ENCODE results near the gene RITA1.

The RITA1 gene

DNA sequence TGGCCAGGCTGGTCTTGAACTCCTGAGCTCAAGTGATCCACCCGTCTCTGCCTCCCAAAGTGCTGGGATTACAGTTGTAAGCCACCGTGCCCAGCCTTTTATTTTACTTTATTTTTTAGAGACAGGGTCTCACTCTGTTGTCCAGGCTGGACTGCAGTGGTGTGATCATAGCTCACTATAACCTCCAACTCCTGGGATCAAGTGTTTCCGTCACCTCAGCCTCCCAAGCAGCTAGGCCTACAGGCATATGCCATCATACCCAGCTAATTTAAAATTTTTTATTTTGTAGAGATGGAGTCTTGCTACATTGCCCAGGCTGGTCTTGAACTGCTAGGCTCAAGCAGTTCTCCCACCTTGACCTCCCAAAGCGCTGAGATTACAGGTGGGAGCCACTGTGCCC, 39.4 kb downstream of the RITA1 start:
- Histone ChIP-seq H3K4me1 (ENCODE audit: insufficient read depth, poor library complexity, severe bottlenecking) (peaks cover 17% of the 10 kb centered on the region), H3K4me3 (ENCODE audit: severe bottlenecking) (no peak overlapping the region), H3K27me3 (ENCODE audit: insufficient read depth, poor library complexity, severe bottlenecking) (no peaks in the 10 kb centered on the region), H3K9me3 (ENCODE audit: severe bottlenecking) (no peaks in the 10 kb centered on the region), H3K27ac (ENCODE audit: poor library complexity, severe bottlenecking) (no peak overlapping the region), H3K36me3 (ENCODE audit: low read depth) (peaks cover 41% of the 10 kb centered on the region)
- DNase-seq (ENCODE audit: low spot score), result no peak
- no peak for ATAC-seq (ENCODE audit: low read depth)
- TF ChIP-seq, protein P1, sequence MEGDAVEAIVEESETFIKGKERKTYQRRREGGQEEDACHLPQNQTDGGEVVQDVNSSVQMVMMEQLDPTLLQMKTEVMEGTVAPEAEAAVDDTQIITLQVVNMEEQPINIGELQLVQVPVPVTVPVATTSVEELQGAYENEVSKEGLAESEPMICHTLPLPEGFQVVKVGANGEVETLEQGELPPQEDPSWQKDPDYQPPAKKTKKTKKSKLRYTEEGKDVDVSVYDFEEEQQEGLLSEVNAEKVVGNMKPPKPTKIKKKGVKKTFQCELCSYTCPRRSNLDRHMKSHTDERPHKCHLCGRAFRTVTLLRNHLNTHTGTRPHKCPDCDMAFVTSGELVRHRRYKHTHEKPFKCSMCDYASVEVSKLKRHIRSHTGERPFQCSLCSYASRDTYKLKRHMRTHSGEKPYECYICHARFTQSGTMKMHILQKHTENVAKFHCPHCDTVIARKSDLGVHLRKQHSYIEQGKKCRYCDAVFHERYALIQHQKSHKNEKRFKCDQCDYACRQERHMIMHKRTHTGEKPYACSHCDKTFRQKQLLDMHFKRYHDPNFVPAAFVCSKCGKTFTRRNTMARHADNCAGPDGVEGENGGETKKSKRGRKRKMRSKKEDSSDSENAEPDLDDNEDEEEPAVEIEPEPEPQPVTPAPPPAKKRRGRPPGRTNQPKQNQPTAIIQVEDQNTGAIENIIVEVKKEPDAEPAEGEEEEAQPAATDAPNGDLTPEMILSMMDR (IDR thresholded peaks at IDR 0.05; ENCODE audit: poor library complexity, severe bottlenecking), result no peak

DNA sequence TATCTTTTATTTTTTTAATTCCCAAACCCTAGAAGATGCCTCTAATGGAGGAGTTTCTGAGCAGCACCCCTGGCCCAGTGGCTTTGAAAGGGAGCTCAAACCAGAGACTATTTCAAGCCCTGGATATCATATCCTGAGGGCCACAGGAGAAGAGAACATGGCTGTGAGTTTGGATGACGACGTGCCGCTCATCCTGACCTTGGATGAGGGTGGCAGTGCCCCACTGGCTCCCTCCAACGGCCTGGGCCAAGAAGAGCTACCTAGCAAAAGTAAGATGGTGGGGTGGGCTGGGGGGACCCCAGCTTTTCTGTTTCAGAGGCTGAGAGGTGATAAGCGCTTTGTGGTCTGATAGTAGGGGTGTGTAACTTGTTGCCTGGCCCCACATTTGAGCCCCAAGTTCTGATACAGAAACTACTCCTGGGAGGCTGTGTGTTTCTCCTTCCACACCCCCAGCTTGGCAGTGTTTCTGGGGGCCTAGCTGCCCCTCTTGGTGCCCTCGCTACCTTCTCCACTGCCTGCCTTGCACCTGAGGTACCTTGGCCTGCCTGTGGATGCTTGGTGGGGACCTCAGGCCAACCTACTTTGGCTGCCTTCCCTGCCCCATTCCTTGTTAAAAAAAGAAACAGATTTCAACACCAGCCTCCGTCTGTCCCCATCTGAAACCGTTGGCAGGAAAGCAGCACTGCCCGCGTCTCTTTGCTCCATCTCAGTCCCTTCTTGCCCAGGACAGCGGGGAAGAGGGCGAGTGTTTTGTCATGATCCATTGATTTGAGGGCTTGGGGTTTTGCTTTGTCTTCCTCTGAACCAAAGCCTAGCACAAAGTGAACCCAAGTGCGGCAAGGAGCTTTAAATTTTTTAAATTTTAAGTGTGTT, 41.4 kb downstream of the RITA1 start:
- no peaks in the 10 kb centered on the region for H3K9me3 ChIP-seq (ENCODE audit: severe bottlenecking)
- TF ChIP-seq, protein P1 (IDR thresholded peaks at IDR 0.05; ENCODE audit: poor library complexity, severe bottlenecking), result no peak
- no peaks in the 10 kb centered on the region for H3K27me3 ChIP-seq (ENCODE audit: insufficient read depth, poor library complexity, severe bottlenecking)
- peak overlapping the region; percentile 8 for H3K27ac ChIP-seq (ENCODE audit: poor library complexity, severe bottlenecking)
- ATAC-seq (ENCODE audit: low read depth) (no peak), DNase-seq (ENCODE audit: low spot score) (no peak)
- peaks cover 25% of the 10 kb centered on the region for H3K4me1 ChIP-seq (ENCODE audit: insufficient read depth, poor library complexity, severe bottlenecking)
- H3K36me3 ChIP-seq (ENCODE audit: low read depth), result peaks cover 57% of the 10 kb centered on the region
- no peak overlapping the region for H3K4me3 ChIP-seq (ENCODE audit: severe bottlenecking)

DNA sequence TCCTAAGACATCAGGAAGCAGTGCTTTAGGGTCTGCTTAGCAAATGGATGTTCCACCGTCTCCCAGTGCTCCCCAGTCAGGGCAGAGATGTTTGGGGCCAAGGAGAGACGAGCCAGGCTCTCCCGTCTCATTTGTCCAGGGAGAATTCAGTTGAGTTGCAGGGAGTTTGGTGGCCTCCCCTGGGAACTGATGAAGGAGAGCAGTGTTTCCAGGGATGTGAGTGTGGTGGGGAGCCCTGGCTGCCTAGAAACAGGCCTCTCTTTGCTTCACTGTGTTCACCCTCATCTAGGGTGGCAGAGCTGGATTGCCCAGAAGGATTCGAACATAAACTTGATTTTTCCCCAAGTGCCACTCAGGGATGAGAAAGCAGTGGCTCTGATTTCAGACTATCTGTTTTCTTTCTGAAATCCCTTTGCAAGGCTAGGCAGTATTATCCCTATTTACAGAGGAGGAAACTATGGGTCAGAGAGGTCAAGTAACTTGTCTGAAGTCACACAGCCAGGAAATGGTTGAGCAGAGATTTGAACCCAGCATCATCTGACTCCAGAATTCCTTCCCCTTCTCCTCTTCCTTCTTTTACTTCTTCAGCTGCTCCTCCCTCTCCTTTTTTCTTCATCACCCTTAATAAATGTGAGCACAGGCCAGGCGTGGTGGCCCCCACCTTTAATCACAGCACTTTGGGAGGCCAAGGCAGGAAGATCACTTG, 42.3 kb downstream of the RITA1 start:
- peaks cover 22% of the 10 kb centered on the region for H3K4me1 ChIP-seq (ENCODE audit: insufficient read depth, poor library complexity, severe bottlenecking)
- no peak for DNase-seq (ENCODE audit: low spot score)

DNA sequence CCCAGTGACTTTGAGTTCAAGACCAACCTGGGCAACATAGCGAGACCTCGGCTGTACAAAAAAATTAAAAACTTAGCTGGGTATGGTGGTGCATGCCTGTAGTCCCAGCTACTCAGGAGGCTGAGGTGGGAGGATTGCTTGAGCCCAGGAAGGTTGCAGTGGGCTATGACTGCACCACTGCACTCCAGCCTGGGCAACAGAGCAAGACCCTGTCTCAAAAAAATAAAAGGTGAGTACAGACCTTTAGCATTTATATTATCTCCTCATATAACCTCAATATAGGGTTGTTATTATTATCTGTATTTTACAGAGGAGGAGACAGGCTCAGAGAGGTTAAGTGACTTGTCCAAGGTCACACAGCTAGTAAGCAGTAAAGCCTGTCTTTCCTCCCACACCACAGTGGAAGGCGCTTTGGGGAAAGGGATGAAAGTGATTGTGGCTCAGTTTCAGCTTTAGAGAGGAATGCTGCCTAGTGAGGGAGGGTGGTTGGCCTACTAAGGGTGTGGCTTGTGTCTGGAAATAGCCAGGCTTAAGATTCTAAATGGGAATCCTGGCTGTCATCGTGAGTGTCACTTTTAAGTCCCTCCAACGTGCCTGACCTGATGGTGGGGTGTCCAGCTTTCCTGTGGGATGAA, 43.0 kb downstream of the RITA1 start:
- Histone ChIP-seq H3K27me3 (ENCODE audit: insufficient read depth, poor library complexity, severe bottlenecking) (no peaks in the 10 kb centered on the region), H3K27ac (ENCODE audit: poor library complexity, severe bottlenecking) (peak overlapping the region; percentile 77), H3K4me3 (ENCODE audit: severe bottlenecking) (no peak overlapping the region), H3K4me1 (ENCODE audit: insufficient read depth, poor library complexity, severe bottlenecking) (peaks cover 17% of the 10 kb centered on the region), H3K9me3 (ENCODE audit: severe bottlenecking) (no peaks in the 10 kb centered on the region), H3K36me3 (ENCODE audit: low read depth) (peaks cover 72% of the 10 kb centered on the region)
- no peak for DNase-seq (ENCODE audit: low spot score)
- TF ChIP-seq, protein P1 (IDR thresholded peaks at IDR 0.05; ENCODE audit: poor library complexity, severe bottlenecking), result no peak
- ATAC-seq (ENCODE audit: low read depth), result no peak

More for the DNA sequence above, 42.3 kb downstream of the RITA1 start:
- Histone ChIP-seq H3K27ac (ENCODE audit: poor library complexity, severe bottlenecking) (peak overlapping the region; percentile 77), H3K9me3 (ENCODE audit: severe bottlenecking) (no peaks in the 10 kb centered on the region), H3K27me3 (ENCODE audit: insufficient read depth, poor library complexity, severe bottlenecking) (no peaks in the 10 kb centered on the region), H3K36me3 (ENCODE audit: low read depth) (peaks cover 66% of the 10 kb centered on the region), H3K4me3 (ENCODE audit: severe bottlenecking) (no peak overlapping the region)
- no peak for ATAC-seq (ENCODE audit: low read depth)
- TF ChIP-seq, protein P1 (IDR thresholded peaks at IDR 0.05; ENCODE audit: poor library complexity, severe bottlenecking), result no peak
